ENCODE results near the gene DPYD. TPM values are rescaled to one million over a fixed set of nuclear protein-coding genes. Genes with fewer than 3 reads are reported as not detected.

Gene DPYD
- total and polyA plus RNA-seq, 12 donors: 4.1 to 22.0 (median 7.0) TPM

DNA sequence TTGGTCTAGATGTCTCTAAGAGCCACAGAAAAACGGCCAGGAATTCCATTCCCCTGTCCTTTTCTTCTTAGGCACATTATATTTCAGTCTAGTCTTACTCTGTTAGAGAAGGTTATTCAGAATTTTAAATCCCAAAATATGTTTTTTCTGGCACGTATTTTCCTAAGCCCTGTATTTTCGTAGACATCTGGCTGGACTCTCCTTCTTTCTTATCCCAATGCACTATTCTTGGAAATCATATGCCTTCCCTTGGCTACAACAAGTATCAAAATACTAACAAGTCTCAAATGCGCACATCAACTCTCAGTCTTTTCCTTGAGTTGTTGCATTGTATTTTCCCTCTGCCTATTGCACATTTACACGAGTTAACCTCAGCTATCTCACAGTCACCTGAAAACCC lies 96.2 kb downstream of the DPYD start:
- ATAC-seq: peak in 6 of 8 donors; percentile 25 to 58 (median 39)
- H3K27ac ChIP-seq: no peak overlapping the region
- intact Hi-C loops (cut with DNase I): loop anchor here in 4 of 10 donors (10.0 kb wide), 4 partner anchors 580 to 1100 kb away; partner anchors contain the start of gene PTBP2 (in 1 of the 4)
- peaks cover 0 to 10% (median 5%) of the 10 kb centered on the region in 9 donors for H3K4me1 ChIP-seq
- no peaks in the 10 kb centered on the region for H3K36me3 ChIP-seq
- no peak for DNase-seq
- H3K27me3 ChIP-seq: no peaks in the 10 kb centered on the region
- WGBS, 2 donors: 49 to 53% methylated on average over 5 of the region's 5 CpGs
- no peak overlapping the region for H3K4me3 ChIP-seq
- TF ChIP-seq CTCF (IDR thresholded peaks at IDR 0.05): no peak
- H3K9me3 ChIP-seq: no peaks in the 10 kb centered on the region

GRCh38 chr1:97824200-97824599 lies 96.6 kb downstream of the DPYD start:
- ATAC-seq (no peak), DNase-seq (no peak)
- no peaks in the 10 kb centered on the region for H3K27me3 ChIP-seq
- H3K27ac ChIP-seq: no peak overlapping the region
- no peak overlapping the region for H3K4me3 ChIP-seq
- intact Hi-C loops (cut with DNase I): loop anchor here in 4 of 10 donors (10.0 kb wide), 4 partner anchors 579 to 1099 kb away; partner anchors contain the start of gene PTBP2 (in 1 of the 4)
- no peaks in the 10 kb centered on the region for H3K9me3 ChIP-seq
- no peak for TF ChIP-seq CTCF (IDR thresholded peaks at IDR 0.05)
- 91 to 93% methylated on average over 2 of the region's 2 CpGs for WGBS, 2 donors
- peaks cover 0 to 10% (median 5%) of the 10 kb centered on the region in 9 donors for H3K4me1 ChIP-seq
- H3K36me3 ChIP-seq: no peaks in the 10 kb centered on the region

GRCh38 chr1:97820470-97821188 lies 100.2 kb downstream of the DPYD start:
- Histone ChIP-seq H3K4me1 (peaks cover 0 to 10% (median 5%) of the 10 kb centered on the region in 9 donors), H3K4me3 (no peak overlapping the region), H3K27me3 (no peaks in the 10 kb centered on the region), H3K9me3 (no peaks in the 10 kb centered on the region), H3K27ac (no peak overlapping the region), H3K36me3 (no peaks in the 10 kb centered on the region)
- peak; percentile 21 to 74 (median 59) for TF ChIP-seq CTCF (IDR thresholded peaks at IDR 0.05)
- DNase-seq: no peak
- 65 to 67% methylated on average over 6 of the region's 6 CpGs for whole genome bisulfite sequencing, 2 donors
- ATAC-seq: peak in 3 of 8 donors; percentile 48 to 55 (median 52)
- intact Hi-C loops (cut with DNase I): loop anchor here in 4 of 10 donors (10.0 kb wide), 4 partner anchors 576 to 1096 kb away; partner anchors contain the start of gene PTBP2 (in 1 of the 4)

DNA sequence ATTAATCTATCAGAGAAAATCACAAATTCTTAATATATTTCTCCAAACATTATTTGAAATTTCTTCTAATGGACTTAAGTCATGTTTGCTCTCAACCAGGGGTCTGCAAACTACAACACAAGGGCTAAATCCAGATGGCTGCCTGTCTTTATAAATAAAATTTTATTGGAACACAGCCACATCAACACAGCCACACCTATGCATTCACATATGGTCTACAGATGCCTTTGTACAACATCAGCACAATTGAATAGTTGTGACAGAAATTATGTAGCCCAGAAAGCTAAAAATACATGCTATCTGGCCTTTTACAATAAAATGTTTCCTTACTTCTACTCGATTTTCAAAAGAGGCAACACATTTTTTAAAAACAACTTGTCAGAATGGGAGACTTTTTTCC lies 103.9 kb downstream of the DPYD start:
- TF ChIP-seq CTCF (IDR thresholded peaks at IDR 0.05): no peak
- intact Hi-C loops (cut with DNase I): loop anchor here in 2 of 10 donors (5.0 to 10.0 kb wide), 3 partner anchors 152 to 680 kb away; no protein-coding TSS in a partner anchor
- no peak for ATAC-seq

More for the DNA sequence above, 103.9 kb downstream of the DPYD start:
- no peak for DNase-seq
- no peak overlapping the region for H3K4me3 ChIP-seq
- no peaks in the 10 kb centered on the region for H3K4me1 ChIP-seq
- H3K9me3 ChIP-seq: no peaks in the 10 kb centered on the region
- no peaks in the 10 kb centered on the region for H3K36me3 ChIP-seq
- H3K27ac ChIP-seq: no peak overlapping the region
- no peaks in the 10 kb centered on the region for H3K27me3 ChIP-seq
- 59 to 63% methylated on average over 1 of the region's 1 CpG for WGBS, 2 donors

All from heart right ventricle (tissue), 16 donors.